HCEC 1CT (cell line): ENCODE measurements around the gene SAA4.

Experiments
- DNase-seq: peaks from one replicate; pipeline ENCODE4 v3.0.0-alpha.2; 2017

Gene SAA4

GRCh38 chr11:18188796-18189195, 47.8 kb downstream of the SAA4 start:
- no peak for DNase-seq
